ENCODE data around the gene RALGPS2. TPM values are rescaled to one million over a fixed set of nuclear protein-coding genes. Genes with fewer than 3 reads are reported as not detected.

RALGPS2 gene
- total and polyA plus RNA-seq, 2 of the 8 experiments (the other 6 are each of a cell fraction or from before 2014, with no cell fraction given): 6.7 to 38.0 TPM

DNA sequence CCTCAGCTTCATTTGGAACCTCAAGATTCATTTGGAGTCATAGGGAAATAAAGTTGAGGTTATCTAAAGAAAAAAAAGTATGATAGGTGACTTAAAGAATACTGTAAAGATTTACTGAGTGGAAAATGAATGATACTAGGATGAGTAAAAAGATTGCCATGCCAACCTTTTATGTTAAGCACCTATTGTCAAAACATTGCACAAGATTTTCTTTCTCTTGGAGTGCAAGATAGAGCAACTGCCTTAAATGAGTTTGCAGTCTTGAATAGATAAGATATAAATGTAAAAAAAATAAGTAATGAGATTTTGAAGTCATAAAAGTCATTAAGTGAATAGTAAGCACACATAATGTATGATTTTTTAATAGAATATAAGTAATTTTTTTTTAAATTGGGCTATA lies 150.9 kb downstream of the RALGPS2 start:
- Histone ChIP-seq H2BK120ac (replicated peaks; ENCODE audit: low read depth, low read length) (no peak overlapping the region), H3K36me3 (ENCODE audit: control insufficient read depth in 2 of 4, insufficient read depth in 4 of 4, low read length in 3 of 4) (no peaks in the 10 kb centered on the region; a peak in 1 of 8 replicates), H3K18ac (ENCODE audit: extremely low read depth, low read length) (no peak overlapping the region), H3K4me1 (replicated peaks in 1 of 4; ENCODE audit: control insufficient read depth in 3 of 4, insufficient read depth in 4 of 4, low read length in 3 of 4) (peaks cover 0 to 2% (median 0%) of the 10 kb centered on the region in 4 experiments; a peak in 2 of 7 replicates), H3K4ac (replicated peaks; ENCODE audit: insufficient read length, low read depth, low read length) (no peak overlapping the region), H2AFZ (ENCODE audit: low read length) (no peak overlapping the region), H3K4me2 (ENCODE audit: insufficient read depth in 1 of 2, low read depth in 2 of 2, low read length in 2 of 2) (no peak overlapping the region), H3K27ac (ENCODE audit: low read depth, low read length) (no peak overlapping the region), H2BK15ac (ENCODE audit: low read length) (no peak overlapping the region), H3K23ac (ENCODE audit: insufficient read length) (no peak overlapping the region), H3K4me3 (ENCODE audit: extremely low read depth in 1 of 4, insufficient read depth in 2 of 4, low read depth in 3 of 4, low read length in 4 of 4) (no peak overlapping the region), H4K5ac (ENCODE audit: insufficient read length, low read depth, low read length) (no peak overlapping the region), H4K8ac (ENCODE audit: extremely low read depth, insufficient read depth, low read length) (no peak overlapping the region), H3K9ac (replicated peaks in 1 of 4; ENCODE audit: extremely low read depth in 1 of 4, low read depth in 3 of 4, low read length in 3 of 4) (no peak overlapping the region), H4K91ac (replicated peaks; ENCODE audit: insufficient read length, low read length) (no peak overlapping the region), H2AK5ac (ENCODE audit: low read depth, low read length) (no peak overlapping the region), H3K27me3 (replicated peaks in 1 of 4; ENCODE audit: control insufficient read depth in 3 of 4, extremely low read depth in 1 of 4, insufficient read depth in 3 of 4, low read length in 3 of 4) (no peaks in the 10 kb centered on the region), H3K9me3 (ENCODE audit: insufficient read depth in 2 of 2, low read depth in 1 of 2, low read length in 1 of 2) (no peaks in the 10 kb centered on the region), H2BK5ac (ENCODE audit: low read depth, low read length) (no peak overlapping the region), H3K56ac (replicated peaks; ENCODE audit: insufficient read length, low read depth, low read length) (no peak overlapping the region), H3K79me2 (ENCODE audit: control insufficient read depth in 1 of 2, insufficient read depth in 2 of 2, low read length in 2 of 2) (no peaks in the 10 kb centered on the region), H3K79me1 (ENCODE audit: low read depth, low read length) (no peaks in the 10 kb centered on the region), H2BK12ac (ENCODE audit: low read depth, low read length) (no peak overlapping the region), H3K14ac (ENCODE audit: insufficient read length) (no peak overlapping the region), H2BK20ac (ENCODE audit: low read length) (no peak overlapping the region), H4K20me1 (replicated peaks in 1 of 2; ENCODE audit: control insufficient read depth in 1 of 2, insufficient read depth in 2 of 2, low read length in 2 of 2) (no peaks in the 10 kb centered on the region), H3K23me2 (ENCODE audit: low read depth, low read length) (no peaks in the 10 kb centered on the region)
- no peak for FAIRE-seq
- POLR2A ChIA-PET (ENCODE audit: partially characterized antibody): no interaction called here
- no peak for TF ChIP-seq ASH2L (IDR thresholded peaks at IDR 0.05; ENCODE audit: low read length)
- no peak for TF ChIP-seq SIN3A (conservative IDR thresholded peaks at IDR 0.05 in 1 of 2, IDR thresholded peaks at IDR 0.05 in 1 of 2; ENCODE audit: low read depth in 1 of 2, low read length in 2 of 2)
- CTCF ChIA-PET (ENCODE audit: partially characterized antibody): no interaction called here
- DNase-seq (ENCODE audit: low read depth in 1 of 2, low spot score in 2 of 2): no peak
